Measurements from ENCODE around the gene TBL3. TPM values are rescaled to one million over a fixed set of nuclear protein-coding genes. Genes with fewer than 3 reads are reported as not detected.

Gene TBL3
- total RNA-seq, 1 experiment from 2014 or later, result 51.3 TPM

DNA sequence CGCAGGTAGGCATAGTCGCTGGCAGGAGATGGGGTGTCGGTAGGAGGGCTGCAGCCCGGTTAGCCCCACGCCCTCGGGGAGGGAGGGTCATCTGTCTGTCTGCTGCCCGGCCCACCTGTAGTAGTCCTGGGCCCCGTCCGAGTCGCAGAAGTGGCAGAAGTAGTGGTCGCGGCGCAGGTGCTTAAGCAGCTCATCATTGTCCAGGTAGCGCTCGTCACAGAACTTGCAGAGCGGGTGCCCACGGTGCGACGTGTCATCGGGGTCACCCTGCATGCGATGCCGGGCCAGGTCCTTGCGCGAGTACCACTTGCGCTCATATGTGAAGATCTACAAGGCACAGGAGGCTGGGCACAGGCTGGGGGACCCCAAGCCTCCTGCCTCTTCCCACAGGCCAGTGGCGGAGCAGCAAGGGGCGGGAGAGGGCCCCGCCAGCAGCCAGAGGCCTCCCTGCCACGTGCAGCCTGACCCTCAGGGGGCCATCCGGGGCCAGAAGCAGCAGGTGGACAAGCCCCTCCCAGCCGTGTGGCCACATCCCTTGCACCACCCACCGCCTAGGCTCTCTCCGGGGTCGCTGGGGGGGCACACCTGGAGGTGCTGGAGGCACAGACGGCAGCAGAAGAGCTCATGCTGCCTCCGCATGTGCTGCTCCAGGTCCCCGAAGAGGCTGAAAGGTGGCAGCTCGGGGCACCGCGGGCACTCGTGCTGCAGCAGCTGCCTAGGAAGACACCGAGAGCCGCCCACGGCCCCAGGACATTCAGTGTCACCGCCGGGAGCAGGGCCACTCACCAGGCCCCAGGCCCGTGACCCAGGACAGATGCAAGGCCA lies 30.8 kb downstream of the TBL3 start:
- Histone ChIP-seq H3K9me2 (ENCODE audit: insufficient read depth) (no peaks in the 10 kb centered on the region), H3K79me2 (ENCODE audit: low read depth) (peaks cover 43% of the 10 kb centered on the region), H3K27me3 (ENCODE audit: insufficient read depth, low read depth) (no peaks in the 10 kb centered on the region), H3K4me1 (replicated peaks; ENCODE audit: insufficient read depth) (peaks cover 4% of the 10 kb centered on the region), H3K36me3 (ENCODE audit: low read depth) (0 out of 2 replicates have a peak, but pooled peaks cover 5% of the 10 kb centered on the region), H2AFZ (no peak overlapping the region), H3F3A (ENCODE audit: insufficient read depth, low read depth) (no peaks in the 10 kb centered on the region), H3K4me2 (no peak overlapping the region), H3K27ac (no peak overlapping the region), H4K20me1 (ENCODE audit: insufficient read depth) (peaks cover 39% of the 10 kb centered on the region), H3K9me3 (ENCODE audit: insufficient read depth, low read depth) (no peaks in the 10 kb centered on the region), H3K4me3 (no peak overlapping the region)
- no peak for TF ChIP-seq EZH2 (IDR thresholded peaks at IDR 0.05; ENCODE audit: low read depth)
- TF ChIP-seq, protein P1, sequence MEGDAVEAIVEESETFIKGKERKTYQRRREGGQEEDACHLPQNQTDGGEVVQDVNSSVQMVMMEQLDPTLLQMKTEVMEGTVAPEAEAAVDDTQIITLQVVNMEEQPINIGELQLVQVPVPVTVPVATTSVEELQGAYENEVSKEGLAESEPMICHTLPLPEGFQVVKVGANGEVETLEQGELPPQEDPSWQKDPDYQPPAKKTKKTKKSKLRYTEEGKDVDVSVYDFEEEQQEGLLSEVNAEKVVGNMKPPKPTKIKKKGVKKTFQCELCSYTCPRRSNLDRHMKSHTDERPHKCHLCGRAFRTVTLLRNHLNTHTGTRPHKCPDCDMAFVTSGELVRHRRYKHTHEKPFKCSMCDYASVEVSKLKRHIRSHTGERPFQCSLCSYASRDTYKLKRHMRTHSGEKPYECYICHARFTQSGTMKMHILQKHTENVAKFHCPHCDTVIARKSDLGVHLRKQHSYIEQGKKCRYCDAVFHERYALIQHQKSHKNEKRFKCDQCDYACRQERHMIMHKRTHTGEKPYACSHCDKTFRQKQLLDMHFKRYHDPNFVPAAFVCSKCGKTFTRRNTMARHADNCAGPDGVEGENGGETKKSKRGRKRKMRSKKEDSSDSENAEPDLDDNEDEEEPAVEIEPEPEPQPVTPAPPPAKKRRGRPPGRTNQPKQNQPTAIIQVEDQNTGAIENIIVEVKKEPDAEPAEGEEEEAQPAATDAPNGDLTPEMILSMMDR (conservative IDR thresholded peaks at IDR 0.05), result no peak
- ChIA-PET CTCF (interaction anchor here (0.5 kb wide), 2 partner anchors 12 to 218 kb away, joined by 4 to 6 read pairs; no protein-coding TSS in a partner anchor), POLR2A (ENCODE audit: unreplicated experiment) (no interaction called here)
- intact Hi-C loops (cut with micrococcal nuclease; ENCODE audit: unreplicated experiment), result loop anchor here (10.0 kb wide), 1 partner anchor 252 kb away; the partner anchor contains the start of gene ECI1
- no peak for DNase-seq
- BruUV-seq (replicated peaks), result no TSS peak

DNA sequence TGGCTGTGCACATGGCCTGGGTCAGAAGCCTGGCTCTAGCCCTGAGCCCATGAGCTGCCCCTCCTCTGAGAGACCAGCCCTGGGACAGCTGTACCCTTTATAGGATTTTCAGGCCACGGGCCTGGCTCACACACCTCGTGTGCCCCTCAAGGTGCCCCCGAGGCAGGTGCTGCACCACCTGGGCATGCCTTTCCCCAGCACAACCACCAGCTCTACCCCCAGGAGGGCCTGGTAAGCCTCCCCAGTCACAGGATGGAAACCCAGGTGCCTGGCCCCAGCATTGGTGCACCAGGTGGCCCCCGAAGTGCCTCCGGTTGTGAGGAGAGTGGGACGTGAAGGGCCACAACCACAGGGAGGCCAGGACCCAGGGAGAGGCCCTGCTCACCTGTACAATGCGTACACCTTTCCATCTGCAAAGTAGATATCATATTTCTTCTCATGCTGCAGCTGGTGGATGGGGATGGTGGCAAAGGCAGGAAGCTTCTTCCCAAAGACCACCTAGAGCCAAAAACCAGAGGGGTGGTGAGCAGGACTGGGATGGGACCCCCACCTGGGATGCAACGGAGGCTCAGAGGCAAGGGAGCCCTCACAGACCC lies 31.5 kb downstream of the TBL3 start:
- ChIA-PET POLR2A (ENCODE audit: unreplicated experiment) (interaction anchor here (0.6 kb wide), 1 partner anchor 137 kb away, joined by 12 read pairs; no protein-coding TSS in a partner anchor), CTCF (interaction anchor here (0.5 to 1.4 kb wide), 2 partner anchors 137 to 217 kb away, joined by 3 to 6 read pairs; no protein-coding TSS in a partner anchor)
- no peak overlapping the region for H3K4me3 ChIP-seq
- peaks cover 50% of the 10 kb centered on the region for H3K79me2 ChIP-seq (ENCODE audit: low read depth)
- intact Hi-C loops (cut with micrococcal nuclease; ENCODE audit: unreplicated experiment), result loop anchor here (10.0 kb wide), 1 partner anchor 251 kb away; the partner anchor contains the start of gene ECI1
- H3K27ac ChIP-seq, result no peak overlapping the region
- H3K27me3 ChIP-seq (ENCODE audit: insufficient read depth, low read depth), result no peaks in the 10 kb centered on the region
- H3K4me1 ChIP-seq (replicated peaks; ENCODE audit: insufficient read depth), result peaks cover 12% of the 10 kb centered on the region
- 0 out of 2 replicates have a peak, but pooled peaks cover 5% of the 10 kb centered on the region for H3K36me3 ChIP-seq (ENCODE audit: low read depth)
- H3K9me2 ChIP-seq (ENCODE audit: insufficient read depth), result no peaks in the 10 kb centered on the region
- H2AFZ ChIP-seq, result no peak overlapping the region
- peaks cover 46% of the 10 kb centered on the region for H4K20me1 ChIP-seq (ENCODE audit: insufficient read depth)
- no peak for DNase-seq
- BruUV-seq (replicated peaks), result no TSS peak
- no peak overlapping the region for H3K4me2 ChIP-seq
- no peaks in the 10 kb centered on the region for H3K9me3 ChIP-seq (ENCODE audit: insufficient read depth, low read depth)
- H3F3A ChIP-seq (ENCODE audit: insufficient read depth, low read depth), result peaks cover 7% of the 10 kb centered on the region; the same call in 1 of the 2 replicates
- TF ChIP-seq, protein P1 (conservative IDR thresholded peaks at IDR 0.05), result no peak
- TF ChIP-seq EZH2 (IDR thresholded peaks at IDR 0.05; ENCODE audit: low read depth), result no peak
